HPDE6-E6E7 (cell line): ENCODE measurements around the gene SLC28A3.

Source experiments
- DNase-seq: peaks from one replicate; pipeline ENCODE4 v3.0.0; 2011; ENCODE audit warnings: missing footprints; ENCODE audit errors: extremely low spot score

SLC28A3 gene

GRCh38 chr9:84339962-84340361 lies 596 bp downstream of the SLC28A3 start:
- no peak for DNase-seq

GRCh38 chr9:84339503-84339902 lies 1.1 kb downstream of the SLC28A3 start:
- DNase-seq: no peak

DNA sequence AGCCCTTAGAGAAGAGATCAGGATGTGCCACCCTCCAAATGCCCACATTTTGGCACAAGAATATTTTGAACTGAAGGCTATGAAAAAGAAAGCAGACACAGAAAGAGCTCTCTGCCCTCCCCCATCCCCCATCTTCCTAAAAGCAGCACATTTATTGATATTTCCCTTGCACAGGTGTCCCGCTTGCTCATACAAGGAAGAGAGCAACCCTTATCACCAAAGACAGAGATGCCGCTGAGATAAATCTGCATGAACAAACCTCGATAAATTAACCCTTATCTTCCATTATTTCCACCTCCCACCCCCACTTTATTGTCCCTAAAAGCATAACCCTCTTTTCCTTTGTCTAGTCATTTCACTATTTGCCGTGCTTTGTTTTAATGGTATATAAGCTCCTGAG lies 1.8 kb downstream of the SLC28A3 start:
- DNase-seq: no peak

- no peak for DNase-seq
Observed at GRCh38 chr9:84337252-84337651, 3.3 kb downstream of the SLC28A3 start.

DNA sequence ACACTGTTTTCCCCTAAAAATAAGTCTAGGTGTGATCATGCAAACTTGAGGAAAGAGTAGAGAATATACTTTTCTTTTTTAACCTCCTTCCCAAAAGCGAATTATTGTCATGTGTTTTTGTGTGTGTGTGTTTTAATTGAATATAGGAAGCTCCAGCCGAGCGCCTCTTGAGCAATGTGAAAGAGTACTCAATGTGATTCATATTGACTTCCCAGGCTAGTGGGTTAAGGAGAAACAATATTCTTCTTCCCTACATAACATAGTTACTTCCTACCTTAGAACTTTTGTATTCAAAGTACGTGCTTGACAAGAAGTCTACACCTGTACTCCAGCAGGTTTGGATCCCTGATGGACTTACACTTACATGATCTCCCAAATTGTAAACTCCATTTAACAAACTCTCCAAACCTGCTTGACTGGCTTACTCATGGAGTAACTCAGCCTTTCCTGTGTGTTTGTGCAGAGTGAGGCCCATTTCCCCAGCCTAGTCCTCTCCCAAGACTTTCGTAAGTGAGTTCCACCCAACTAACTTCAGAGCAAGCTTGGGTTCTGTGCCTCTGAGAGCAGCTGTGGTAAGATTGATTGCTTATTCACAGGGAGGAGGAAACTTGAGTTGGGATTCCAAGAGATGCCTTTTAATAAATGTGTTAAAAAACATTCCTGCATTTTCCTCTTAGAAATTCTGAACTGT lies 9.3 kb downstream of the SLC28A3 start:
- DNase-seq: peak; percentile 39

DNA sequence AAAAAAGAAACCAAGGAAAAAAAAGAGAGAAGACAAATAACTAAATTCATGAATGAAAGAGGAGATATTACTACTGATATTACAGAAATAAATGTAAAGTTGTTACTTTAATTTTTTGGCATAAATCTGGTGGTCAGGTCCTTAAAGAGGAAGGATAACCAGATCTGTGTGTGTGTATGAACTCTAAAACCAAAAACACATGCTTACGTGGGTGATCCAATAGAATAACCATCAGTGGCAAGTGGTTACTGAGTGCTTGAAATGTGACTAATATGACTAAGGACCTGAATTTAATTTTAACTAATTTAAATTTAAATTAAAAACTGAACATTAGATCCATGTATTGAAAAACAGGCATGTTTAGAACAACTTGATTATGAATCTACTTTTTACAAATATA lies 10.3 kb downstream of the SLC28A3 start:
- no peak for DNase-seq

GRCh38 chr9:84327184-84327583 lies 13.4 kb downstream of the SLC28A3 start:
- no peak for DNase-seq

DNA sequence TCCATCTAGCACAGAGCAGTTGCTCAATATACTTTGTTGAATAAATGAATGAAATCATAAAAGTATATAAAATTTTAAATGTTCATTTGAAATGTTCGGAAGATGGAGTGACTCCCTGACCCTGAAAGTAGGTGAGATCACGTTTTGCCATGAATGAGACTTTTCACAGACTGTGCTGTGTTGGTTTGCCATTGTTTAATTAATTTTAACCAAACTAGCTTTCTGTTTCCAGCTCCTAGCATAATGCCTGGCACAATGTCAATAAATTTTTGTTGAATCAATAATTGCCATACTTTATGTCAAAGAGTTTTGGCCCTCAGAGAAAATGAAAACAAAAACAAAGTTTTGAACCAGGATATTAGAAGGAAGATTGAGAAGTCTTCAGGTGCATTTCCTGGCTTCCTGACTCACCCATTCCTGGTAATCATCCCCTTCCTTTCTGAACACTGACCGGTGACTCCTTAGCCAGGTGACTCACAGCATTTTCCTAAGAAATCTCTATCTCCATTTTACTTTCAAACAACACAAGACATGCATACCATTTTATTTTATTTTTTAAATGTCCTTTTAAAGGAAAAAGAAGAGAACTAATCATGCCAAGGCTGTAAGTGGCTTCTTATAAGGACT lies 15.1 kb downstream of the SLC28A3 start:
- peak; percentile 73 for DNase-seq

- DNase-seq: no peak
Observed at GRCh38 chr9:84324811-84325210, 15.7 kb downstream of the SLC28A3 start.

GRCh38 chr9:84323858-84324257 lies 16.7 kb downstream of the SLC28A3 start:
- DNase-seq: no peak

DNA sequence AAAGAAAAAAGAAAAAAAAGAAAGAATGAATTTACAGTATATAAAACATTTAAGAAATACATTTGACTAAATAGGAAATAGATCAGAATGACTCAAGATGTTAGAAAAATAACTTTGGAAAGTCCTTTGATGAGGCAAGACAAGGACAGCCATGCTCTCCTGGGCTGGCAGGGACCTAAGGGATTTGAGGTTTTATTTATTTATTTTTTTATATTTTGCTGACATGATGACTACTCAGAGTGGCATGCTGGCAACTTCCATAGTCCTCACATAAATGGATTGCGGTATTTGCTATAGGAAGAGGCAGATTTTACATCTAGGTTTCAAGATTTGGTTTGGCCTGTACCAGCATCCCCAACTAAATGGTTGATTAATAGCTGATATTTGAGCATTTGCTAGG lies 17.7 kb downstream of the SLC28A3 start:
- DNase-seq: no peak

- no peak for DNase-seq
Observed at GRCh38 chr9:84320231-84320630, 20.3 kb downstream of the SLC28A3 start.

DNA sequence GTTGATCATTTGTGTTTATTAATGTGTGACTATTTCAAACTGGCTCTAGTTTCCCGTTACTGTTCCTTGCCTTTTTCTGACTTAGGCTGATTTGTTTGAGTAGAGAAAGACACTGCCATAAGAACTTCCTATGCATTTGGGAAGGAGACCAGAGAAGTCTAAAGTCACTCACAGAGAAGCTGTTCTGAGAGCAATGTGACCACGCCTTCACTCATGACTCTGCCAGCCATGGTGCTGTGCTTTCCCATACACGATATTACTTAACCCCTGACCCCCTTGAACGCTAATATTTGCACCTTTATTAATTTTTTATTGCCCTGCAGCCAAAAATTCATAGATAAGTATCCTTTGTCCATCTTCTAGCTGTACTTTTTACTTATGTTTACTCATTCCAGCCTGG lies 20.9 kb downstream of the SLC28A3 start:
- DNase-seq: no peak

GRCh38 chr9:84318981-84319380 lies 21.6 kb downstream of the SLC28A3 start:
- no peak for DNase-seq

DNA sequence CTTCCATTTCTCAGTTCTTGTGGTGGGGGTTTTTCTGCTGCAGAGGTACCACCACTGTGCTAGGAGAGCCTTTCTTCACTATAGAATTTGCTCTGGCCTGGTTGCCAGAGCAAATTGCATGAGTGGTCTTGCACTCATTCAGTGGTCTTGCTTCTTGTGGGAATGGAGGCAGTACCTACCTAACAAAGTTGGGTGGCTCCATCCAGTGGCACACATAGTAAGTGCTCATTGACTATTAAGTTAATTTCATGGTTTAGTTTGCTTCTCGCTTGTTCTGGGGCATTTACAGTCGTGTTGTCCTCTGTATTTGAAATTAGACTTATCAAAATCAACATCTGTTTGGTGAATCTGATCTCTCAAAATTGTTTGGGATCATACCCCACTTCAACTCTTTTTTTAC lies 23.0 kb downstream of the SLC28A3 start:
- DNase-seq: no peak

DNA sequence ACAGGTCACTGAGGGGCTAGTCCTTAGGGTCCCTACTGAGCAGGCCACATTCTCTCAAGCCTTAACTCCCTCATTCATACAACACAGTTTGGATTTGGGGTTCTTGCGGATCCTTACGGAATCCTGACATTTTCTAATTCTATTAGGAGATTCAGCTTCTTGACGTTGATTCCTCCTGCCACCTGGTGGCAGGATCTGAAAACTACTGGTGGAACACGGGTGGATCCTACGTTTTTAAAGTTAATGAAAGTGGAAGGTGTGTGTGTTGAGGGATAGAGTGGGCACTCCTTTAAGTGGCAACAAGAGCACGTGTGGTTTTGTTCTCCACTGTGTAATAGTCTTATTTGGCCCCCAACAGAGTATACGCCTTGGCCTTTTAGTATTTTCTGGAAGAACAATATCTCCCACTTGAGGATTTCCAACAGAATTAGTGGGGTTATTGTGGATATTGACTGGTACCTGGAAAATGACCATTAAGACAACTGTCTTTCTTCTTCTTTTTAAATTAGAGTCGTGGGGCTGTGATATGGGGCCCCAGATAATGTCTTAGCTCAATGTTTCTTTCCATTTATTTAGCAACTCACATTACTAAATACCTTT lies 25.2 kb downstream of the SLC28A3 start:
- peak; percentile 41 for DNase-seq

GRCh38 chr9:84314306-84314705 lies 26.3 kb downstream of the SLC28A3 start:
- DNase-seq: no peak

DNA sequence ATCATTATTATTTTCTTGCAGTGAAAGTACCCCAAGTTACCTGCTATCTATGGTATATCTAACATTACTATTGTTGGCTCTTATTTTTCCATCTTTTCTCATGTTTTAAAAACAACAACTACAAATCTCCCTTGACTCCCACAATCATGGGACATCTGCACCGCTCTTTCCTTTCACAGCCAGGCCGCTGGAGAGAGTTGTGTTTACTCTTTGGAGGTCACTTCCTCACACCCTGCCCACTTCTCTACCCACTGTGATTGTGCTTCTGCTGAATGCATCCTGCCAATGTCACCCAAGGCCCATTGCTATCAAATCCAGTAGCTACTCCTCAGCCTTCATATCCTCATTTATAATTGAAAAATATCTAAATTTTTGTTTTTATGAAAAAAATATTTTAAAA lies 29.7 kb downstream of the SLC28A3 start:
- DNase-seq: no peak

- DNase-seq: no peak
Observed at GRCh38 chr9:84305497-84306131, 34.9 kb downstream of the SLC28A3 start.

DNA sequence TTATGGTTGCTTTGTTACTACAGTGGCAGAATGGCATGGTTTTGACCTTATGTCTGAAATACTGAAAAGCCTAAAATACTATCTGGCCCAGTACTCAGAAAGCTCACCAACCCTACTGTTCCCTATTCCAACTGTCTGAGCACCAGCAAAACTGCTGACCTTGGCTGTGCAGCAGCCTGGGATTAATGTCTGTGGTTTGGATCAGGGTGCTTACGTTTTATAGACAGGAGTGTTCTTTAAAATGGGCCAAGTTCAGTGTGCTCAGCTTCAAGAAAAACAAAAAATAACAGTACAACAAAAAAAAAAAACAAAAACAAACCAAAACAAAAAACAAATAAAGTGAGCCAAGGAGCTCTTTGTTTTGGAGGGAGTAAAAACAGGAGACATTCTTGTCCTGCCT lies 36.4 kb downstream of the SLC28A3 start:
- DNase-seq: no peak

- no peak for DNase-seq
Observed at GRCh38 chr9:84303061-84303460, 37.5 kb downstream of the SLC28A3 start.

- DNase-seq: no peak
Observed at GRCh38 chr9:84301851-84302250, 38.7 kb downstream of the SLC28A3 start.

DNA sequence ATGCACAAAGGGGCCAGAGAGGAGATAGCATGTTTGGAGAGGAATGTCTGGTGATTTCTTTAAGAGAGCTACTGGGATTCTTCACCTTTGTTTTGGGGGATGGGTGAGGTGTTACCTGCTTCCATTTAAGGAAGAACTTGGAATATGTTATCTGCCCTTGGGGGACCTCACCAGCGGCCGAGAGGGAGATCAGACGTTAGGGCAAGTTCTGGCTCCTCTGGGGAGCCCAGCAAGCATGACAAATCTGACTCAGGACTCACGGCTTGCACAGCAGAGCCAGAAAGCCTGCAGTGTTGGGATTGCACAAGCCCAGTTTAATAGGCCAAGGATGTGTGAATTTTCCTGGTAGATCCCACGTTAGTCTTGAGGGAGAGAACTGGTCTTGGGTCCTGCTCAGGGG lies 40.3 kb downstream of the SLC28A3 start:
- peak; percentile 71 for DNase-seq
